Measurements from ENCODE around the gene TRMT112. TPM values are rescaled to one million over a fixed set of nuclear protein-coding genes. Genes with fewer than 3 reads are reported as not detected.
A peak's percentile ranks its signal among the peaks of the same experiment; 100 is the strongest.

The TRMT112 gene
- total and polyA plus RNA-seq, 4 donors, result 52.5 to 137 (median 131) TPM

DNA sequence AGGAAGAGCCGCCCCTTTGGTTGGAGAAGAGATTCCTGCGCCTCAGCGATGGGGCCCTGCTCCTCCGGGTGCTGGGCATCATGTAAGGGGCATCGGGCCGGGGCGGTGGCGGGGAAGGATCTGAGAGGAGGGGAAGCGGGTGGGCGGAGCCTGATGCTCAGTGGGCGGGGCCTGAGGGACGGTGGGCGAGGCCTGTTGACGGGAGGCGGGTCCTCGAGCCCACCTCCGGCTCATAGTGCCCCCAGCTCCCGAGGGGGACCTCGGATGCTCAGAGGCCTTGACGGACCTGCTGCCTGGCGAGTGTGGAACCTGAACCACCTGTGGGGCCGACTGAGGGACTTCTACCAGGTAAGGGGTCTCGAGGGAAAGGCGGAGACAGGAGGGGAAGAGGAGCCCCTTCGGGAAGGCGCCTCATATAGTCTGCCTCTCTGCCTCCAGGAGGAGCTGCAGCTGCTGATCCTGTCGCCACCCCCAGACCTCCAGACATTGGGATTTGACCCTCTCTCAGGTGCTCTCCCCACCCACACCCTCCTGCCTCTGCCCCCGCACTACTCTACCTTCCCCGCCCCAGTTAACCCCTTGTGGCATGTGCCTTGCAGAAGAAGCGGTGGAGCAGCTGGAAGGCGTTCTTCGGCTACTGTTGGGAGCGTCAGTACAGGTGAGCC is 23.4 kb upstream of the TRMT112 start:
- Histone ChIP-seq H3K4me3 (ENCODE audit: low read depth in 1 of 3, low read length in 3 of 3) (peak overlapping the region in 1 of 3 donors; percentile 21), H3K9ac (ENCODE audit: low read depth in 1 of 2, low read length in 2 of 2) (no peak overlapping the region), H3K4me1 (ENCODE audit: control insufficient read depth in 4 of 4, insufficient read depth in 4 of 4, low read length in 3 of 4) (peaks cover 0 to 12% (median 7%) of the 10 kb centered on the region in 4 donors), H3K36me3 (ENCODE audit: control insufficient read depth in 4 of 4, insufficient read depth in 3 of 4, low read depth in 1 of 4, low read length in 3 of 4) (no peaks in the 10 kb centered on the region), H3K27me3 (ENCODE audit: control insufficient read depth in 4 of 4, insufficient read depth in 4 of 4, low read length in 3 of 4) (no peaks in the 10 kb centered on the region), H3K27ac (ENCODE audit: low read depth in 1 of 2, low read length in 2 of 2) (peak overlapping the region; percentile 18 to 61), H3K9me3 (ENCODE audit: control insufficient read depth in 4 of 4, low read length in 3 of 4) (no peaks in the 10 kb centered on the region)
- DNase-seq (ENCODE audit: low spot score), result peak; percentile 82
- 46% methylated on average over 33 of the region's 33 CpGs for WGBS
- TF ChIP-seq, protein P1, sequence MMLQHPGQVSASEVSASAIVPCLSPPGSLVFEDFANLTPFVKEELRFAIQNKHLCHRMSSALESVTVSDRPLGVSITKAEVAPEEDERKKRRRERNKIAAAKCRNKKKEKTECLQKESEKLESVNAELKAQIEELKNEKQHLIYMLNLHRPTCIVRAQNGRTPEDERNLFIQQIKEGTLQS (IDR thresholded peaks at IDR 0.05), result no peak
- TF ChIP-seq RXRA (IDR thresholded peaks at IDR 0.05) (no peak), FOXA1 (IDR thresholded peaks at IDR 0.05) (no peak), HNF4A (conservative IDR thresholded peaks at IDR 0.05) (no peak), RAD21 (IDR thresholded peaks at IDR 0.05) (no peak), EGR1 (IDR thresholded peaks at IDR 0.05; ENCODE audit: low read depth in 2 of 2) (no peak), YY1 (IDR thresholded peaks at IDR 0.05) (no peak), SP1 (IDR thresholded peaks at IDR 0.05) (no peak), HNF4G (IDR thresholded peaks at IDR 0.05) (no peak), GABPA (IDR thresholded peaks at IDR 0.05 in 1 of 2, conservative IDR thresholded peaks at IDR 0.05 in 1 of 2) (no peak), NR2F2 (IDR thresholded peaks at IDR 0.05) (no peak), JUND (IDR thresholded peaks at IDR 0.05) (no peak), TAF1 (conservative IDR thresholded peaks at IDR 0.05) (no peak), CTCF (IDR thresholded peaks at IDR 0.05; ENCODE audit: low read depth, low read length, missing input control) (no peak), FOXA2 (IDR thresholded peaks at IDR 0.05) (no peak)
- TF ChIP-seq, protein P2, sequence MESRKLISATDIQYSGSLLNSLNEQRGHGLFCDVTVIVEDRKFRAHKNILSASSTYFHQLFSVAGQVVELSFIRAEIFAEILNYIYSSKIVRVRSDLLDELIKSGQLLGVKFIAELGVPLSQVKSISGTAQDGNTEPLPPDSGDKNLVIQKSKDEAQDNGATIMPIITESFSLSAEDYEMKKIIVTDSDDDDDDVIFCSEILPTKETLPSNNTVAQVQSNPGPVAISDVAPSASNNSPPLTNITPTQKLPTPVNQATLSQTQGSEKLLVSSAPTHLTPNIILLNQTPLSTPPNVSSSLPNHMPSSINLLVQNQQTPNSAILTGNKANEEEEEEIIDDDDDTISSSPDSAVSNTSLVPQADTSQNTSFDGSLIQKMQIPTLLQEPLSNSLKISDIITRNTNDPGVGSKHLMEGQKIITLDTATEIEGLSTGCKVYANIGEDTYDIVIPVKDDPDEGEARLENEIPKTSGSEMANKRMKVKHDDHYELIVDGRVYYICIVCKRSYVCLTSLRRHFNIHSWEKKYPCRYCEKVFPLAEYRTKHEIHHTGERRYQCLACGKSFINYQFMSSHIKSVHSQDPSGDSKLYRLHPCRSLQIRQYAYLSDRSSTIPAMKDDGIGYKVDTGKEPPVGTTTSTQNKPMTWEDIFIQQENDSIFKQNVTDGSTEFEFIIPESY (IDR thresholded peaks at IDR 0.05), result no peak
- TF ChIP-seq, protein P3, sequence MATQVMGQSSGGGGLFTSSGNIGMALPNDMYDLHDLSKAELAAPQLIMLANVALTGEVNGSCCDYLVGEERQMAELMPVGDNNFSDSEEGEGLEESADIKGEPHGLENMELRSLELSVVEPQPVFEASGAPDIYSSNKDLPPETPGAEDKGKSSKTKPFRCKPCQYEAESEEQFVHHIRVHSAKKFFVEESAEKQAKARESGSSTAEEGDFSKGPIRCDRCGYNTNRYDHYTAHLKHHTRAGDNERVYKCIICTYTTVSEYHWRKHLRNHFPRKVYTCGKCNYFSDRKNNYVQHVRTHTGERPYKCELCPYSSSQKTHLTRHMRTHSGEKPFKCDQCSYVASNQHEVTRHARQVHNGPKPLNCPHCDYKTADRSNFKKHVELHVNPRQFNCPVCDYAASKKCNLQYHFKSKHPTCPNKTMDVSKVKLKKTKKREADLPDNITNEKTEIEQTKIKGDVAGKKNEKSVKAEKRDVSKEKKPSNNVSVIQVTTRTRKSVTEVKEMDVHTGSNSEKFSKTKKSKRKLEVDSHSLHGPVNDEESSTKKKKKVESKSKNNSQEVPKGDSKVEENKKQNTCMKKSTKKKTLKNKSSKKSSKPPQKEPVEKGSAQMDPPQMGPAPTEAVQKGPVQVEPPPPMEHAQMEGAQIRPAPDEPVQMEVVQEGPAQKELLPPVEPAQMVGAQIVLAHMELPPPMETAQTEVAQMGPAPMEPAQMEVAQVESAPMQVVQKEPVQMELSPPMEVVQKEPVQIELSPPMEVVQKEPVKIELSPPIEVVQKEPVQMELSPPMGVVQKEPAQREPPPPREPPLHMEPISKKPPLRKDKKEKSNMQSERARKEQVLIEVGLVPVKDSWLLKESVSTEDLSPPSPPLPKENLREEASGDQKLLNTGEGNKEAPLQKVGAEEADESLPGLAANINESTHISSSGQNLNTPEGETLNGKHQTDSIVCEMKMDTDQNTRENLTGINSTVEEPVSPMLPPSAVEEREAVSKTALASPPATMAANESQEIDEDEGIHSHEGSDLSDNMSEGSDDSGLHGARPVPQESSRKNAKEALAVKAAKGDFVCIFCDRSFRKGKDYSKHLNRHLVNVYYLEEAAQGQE (IDR thresholded peaks at IDR 0.05), result no peak
- TF ChIP-seq, protein P4, sequence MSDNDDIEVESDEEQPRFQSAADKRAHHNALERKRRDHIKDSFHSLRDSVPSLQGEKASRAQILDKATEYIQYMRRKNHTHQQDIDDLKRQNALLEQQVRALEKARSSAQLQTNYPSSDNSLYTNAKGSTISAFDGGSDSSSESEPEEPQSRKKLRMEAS (IDR thresholded peaks at IDR 0.05), result no peak

Measured in liver (tissue), 9 donors.